ENCODE results near the gene MAD1L1. TPM values are rescaled to one million over a fixed set of nuclear protein-coding genes. Genes with fewer than 3 reads are reported as not detected.

MAD1L1 gene
- total and polyA plus RNA-seq, 2 donors (not counting 3 experiments of a cell fraction or from before 2014, with no cell fraction given), result 34.1 to 42.3 TPM

DNA sequence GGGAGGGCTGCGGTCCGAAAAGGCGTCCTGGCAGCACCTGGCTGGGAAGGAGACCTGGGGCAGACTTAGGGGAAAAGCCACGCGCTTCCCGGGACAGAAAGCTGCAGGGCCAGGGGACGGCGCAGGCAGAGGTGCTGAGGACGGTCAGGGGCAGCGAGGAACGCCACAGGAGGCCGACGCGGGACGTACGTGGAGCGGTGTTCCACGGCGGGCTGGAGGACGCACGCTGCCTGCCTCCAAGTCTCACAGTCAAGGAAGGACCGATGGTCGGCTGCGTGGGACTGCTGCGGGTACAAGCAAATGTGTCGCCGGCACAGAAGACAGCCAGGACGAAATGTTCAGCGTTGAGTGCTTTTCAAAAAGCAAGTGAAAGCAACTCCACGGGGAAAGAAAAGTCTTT is 317.4 kb downstream of the MAD1L1 start:
- no TSS peak for BruUV-seq (replicated peaks)
- Histone ChIP-seq H3K9me1 (replicated peaks; ENCODE audit: control insufficient read depth, extremely low read depth, insufficient read depth, low read length) (no peaks in the 10 kb centered on the region), H3K9ac (replicated peaks; ENCODE audit: extremely low read depth, insufficient read depth, low read length) (no peak overlapping the region), H3K27me3 (ENCODE audit: control insufficient read depth in 2 of 2, insufficient read depth in 2 of 2, low read length in 2 of 2) (no peaks in the 10 kb centered on the region), H3K79me2 (ENCODE audit: control insufficient read depth, insufficient read depth, low read length) (no peaks in the 10 kb centered on the region), H3K27ac (ENCODE audit: insufficient read depth, low read depth, low read length) (no peak overlapping the region), H3K4me1 (ENCODE audit: control insufficient read depth, extremely low read depth, insufficient read depth, low read length) (no peaks in the 10 kb centered on the region), H3K4me2 (ENCODE audit: insufficient read depth, low read length) (no peak overlapping the region), H3K36me3 (ENCODE audit: control insufficient read depth in 2 of 2, extremely low read depth in 1 of 2, insufficient read depth in 2 of 2, low read length in 2 of 2) (no peaks in the 10 kb centered on the region), H4K20me1 (replicated peaks; ENCODE audit: control insufficient read depth, extremely low read depth, insufficient read depth, low read length) (no peaks in the 10 kb centered on the region), H2AFZ (ENCODE audit: low read depth, low read length) (no peak overlapping the region), H3K9me3 (replicated peaks; ENCODE audit: control insufficient read depth, insufficient read depth, low read length) (no peaks in the 10 kb centered on the region), H3K4me3 (replicated peaks in 1 of 3; ENCODE audit: insufficient read depth in 1 of 3, low read depth in 1 of 3, low read length in 3 of 3) (no peak overlapping the region)
- dilution Hi-C loops (cut with MboI; ENCODE audit: extremely low pct_ligation_motif_present, low sequenced_read_pairs), result no loop called here
- TF ChIP-seq GATA2 (IDR thresholded peaks at IDR 0.05; ENCODE audit: insufficient read depth, insufficient read length, low read depth, low read length), result no peak
- TF ChIP-seq JUN (IDR thresholded peaks at IDR 0.05; ENCODE audit: borderline replicate concordance, insufficient read depth, insufficient read length, low read depth), result no peak
- TF ChIP-seq, protein P1, sequence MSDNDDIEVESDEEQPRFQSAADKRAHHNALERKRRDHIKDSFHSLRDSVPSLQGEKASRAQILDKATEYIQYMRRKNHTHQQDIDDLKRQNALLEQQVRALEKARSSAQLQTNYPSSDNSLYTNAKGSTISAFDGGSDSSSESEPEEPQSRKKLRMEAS (IDR thresholded peaks at IDR 0.05; ENCODE audit: insufficient read depth, insufficient read length), result no peak
- TF ChIP-seq FOS (IDR thresholded peaks at IDR 0.05; ENCODE audit: borderline replicate concordance, insufficient read depth, low read length), result no peak
- no peak for TF ChIP-seq POLR2A (IDR thresholded peaks at IDR 0.05; ENCODE audit: low read depth, low read length)
- no peak for TF ChIP-seq POLR2AphosphoS5 (IDR thresholded peaks at IDR 0.05; ENCODE audit: insufficient read depth, low read depth, low read length)
- TF ChIP-seq, protein P2, sequence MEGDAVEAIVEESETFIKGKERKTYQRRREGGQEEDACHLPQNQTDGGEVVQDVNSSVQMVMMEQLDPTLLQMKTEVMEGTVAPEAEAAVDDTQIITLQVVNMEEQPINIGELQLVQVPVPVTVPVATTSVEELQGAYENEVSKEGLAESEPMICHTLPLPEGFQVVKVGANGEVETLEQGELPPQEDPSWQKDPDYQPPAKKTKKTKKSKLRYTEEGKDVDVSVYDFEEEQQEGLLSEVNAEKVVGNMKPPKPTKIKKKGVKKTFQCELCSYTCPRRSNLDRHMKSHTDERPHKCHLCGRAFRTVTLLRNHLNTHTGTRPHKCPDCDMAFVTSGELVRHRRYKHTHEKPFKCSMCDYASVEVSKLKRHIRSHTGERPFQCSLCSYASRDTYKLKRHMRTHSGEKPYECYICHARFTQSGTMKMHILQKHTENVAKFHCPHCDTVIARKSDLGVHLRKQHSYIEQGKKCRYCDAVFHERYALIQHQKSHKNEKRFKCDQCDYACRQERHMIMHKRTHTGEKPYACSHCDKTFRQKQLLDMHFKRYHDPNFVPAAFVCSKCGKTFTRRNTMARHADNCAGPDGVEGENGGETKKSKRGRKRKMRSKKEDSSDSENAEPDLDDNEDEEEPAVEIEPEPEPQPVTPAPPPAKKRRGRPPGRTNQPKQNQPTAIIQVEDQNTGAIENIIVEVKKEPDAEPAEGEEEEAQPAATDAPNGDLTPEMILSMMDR (IDR thresholded peaks at IDR 0.05; ENCODE audit: extremely low read depth in 1 of 2, insufficient read depth in 1 of 2, low read depth in 1 of 2, low read length in 2 of 2), result no peak
- TF ChIP-seq MYC (IDR thresholded peaks at IDR 0.05; ENCODE audit: low read depth, low read length), result no peak
- TF ChIP-seq EZH2 (IDR thresholded peaks at IDR 0.05; ENCODE audit: borderline replicate concordance, low read depth, low read length, severe bottlenecking), result no peak
- intact Hi-C loops (cut with micrococcal nuclease), result no loop called here
- DNase-seq (ENCODE audit: low read depth, low spot score) (no peak), FAIRE-seq (no peak)
- ChIA-PET POLR2A (no interaction called here), CTCF (no interaction called here)
